Measurements from ENCODE around the gene C1QL4. TPM values are rescaled to one million over a fixed set of nuclear protein-coding genes. Genes with fewer than 3 reads are reported as not detected.

Gene C1QL4
- polyA plus RNA-seq, 2 of the 4 experiments (the other 2 are of a cell fraction): 1.5 to 2.8 TPM

DNA sequence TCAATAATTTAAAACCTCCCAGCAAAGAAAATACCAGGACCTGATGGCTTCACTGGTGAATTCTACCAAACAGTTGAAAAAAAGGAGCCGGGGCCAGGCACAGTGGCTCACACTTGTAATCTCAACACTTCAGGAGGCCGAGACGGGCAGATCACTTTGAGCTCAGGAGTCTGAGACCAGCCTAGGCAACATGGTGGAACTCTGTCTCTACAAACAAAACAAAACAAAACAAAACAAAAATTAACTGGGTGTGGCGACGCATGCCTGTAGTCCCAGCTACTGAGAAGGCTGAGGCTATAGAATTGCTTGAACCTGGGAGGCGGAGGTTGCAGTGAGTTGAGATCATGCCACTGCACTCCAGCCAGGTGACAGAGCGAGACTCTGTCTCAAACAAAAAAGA is 27.6 kb downstream of the C1QL4 start (continued):
- TF ChIP-seq NR3C1 (IDR thresholded peaks at IDR 0.05): no peak
- no peak for TF ChIP-seq EP300 (IDR thresholded peaks at IDR 0.05)

DNA sequence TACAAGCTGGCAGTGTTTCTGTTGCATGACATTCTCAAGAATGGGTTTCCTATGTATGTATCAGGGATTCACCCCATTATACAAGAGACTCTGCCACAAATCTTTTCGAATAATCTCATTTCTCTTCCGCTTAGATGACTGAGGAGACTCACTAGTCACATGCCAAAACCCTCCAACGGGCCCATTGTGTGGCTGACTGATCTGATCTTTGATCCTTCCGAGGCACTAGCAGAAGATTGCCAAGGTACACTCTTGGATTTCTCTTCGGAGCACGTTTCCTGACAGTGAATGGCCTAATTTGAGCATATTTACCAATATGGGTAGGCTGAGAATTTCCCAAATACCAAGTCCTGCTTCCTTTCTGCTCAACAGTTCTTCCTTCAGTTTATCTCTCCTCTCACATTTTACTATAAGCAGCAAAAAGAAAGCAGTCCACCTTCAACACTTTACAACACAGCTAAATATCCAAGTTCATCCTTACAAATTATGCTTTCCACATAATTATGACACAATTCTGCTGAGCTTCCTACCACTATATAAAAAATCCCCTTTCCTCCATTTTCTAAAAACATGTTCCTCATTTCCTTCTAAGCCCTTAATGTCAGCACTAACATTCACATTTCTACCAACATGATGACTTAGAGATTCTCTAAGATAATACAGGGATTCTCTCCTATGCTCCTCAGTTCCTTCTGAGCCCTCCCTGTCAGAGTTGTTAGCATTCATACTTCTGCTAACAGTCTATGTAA is 31.1 kb downstream of the C1QL4 start:
- Histone ChIP-seq H3K27ac (no peak overlapping the region), H3K4me2 (no peak overlapping the region), H3K9me3 (no peaks in the 10 kb centered on the region), H3K4me3 (no peak overlapping the region), H3K4me1 (0 out of 3 replicates have a peak, but pooled peaks cover 3% of the 10 kb centered on the region)
- FAIRE-seq: no peak
- DNase-seq (ENCODE audit: low read depth in 1 of 2, low spot score in 1 of 2): no peak
- POLR2A ChIA-PET: no interaction called here
- no peak for ATAC-seq
- TF ChIP-seq MAZ (IDR thresholded peaks at IDR 0.05; ENCODE audit: borderline replicate concordance, low read depth, low read length): no peak
- CTCF ChIA-PET: interaction anchor here (0.6 to 6.3 kb wide), 5 partner anchors 18 to 261 kb away, joined by 3 to 35 read pairs (median 6); no protein-coding TSS in a partner anchor
- 59% methylated on average over 6 of the region's 6 CpGs for WGBS (ENCODE audit: missing lambda C conversion rate)

DNA sequence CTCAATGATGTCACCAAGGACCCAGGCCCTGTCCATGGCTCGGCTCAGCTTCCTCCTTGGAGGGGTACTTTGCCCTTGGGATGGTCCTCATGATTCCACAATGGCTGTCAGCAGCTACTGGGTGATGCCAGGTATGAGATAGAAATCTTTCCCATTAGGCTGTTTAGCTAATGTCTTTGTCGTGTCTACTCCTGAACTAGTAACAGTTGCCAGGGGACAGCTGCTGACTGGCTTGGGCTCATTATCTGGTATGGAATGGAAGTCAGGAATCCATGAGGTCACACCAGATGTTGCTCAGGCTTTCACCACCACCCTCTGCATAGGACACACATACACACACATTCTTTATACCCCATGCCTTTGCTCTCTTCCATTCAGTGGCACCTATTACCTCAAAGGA is 32.8 kb downstream of the C1QL4 start:
- no peak for FAIRE-seq
- ChIA-PET CTCF (interaction anchor here (0.8 to 6.3 kb wide), 11 partner anchors 8 to 276 kb away, joined by 3 to 35 read pairs (median 3); no protein-coding TSS in a partner anchor), POLR2A (no interaction called here)

DNA sequence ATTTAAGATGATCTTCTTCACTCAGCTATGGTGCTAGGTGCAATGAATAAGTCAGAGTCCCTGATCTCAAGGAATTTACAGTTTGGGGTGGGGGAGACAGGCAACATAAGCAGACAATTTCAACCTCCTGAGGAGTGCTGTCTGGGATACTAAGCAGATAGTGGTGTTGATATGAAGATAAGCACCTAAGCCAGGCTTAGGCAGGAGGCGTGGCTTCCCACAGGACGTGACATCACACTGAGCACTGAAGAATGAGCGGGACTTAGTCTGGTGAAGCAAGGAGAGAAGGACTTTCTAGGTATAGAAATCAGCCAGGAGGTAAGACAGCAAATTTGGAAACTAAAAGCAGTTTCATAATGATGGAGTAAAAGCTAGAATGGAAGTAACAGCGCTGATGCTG is 35.2 kb downstream of the C1QL4 start:
- Histone ChIP-seq H3K27ac (no peak overlapping the region), H3K4me2 (no peak overlapping the region), H3K4me3 (no peak overlapping the region), H3K4me1 (peaks cover 10% of the 10 kb centered on the region; the same call in 2 of the 3 replicates), H3K9me3 (no peaks in the 10 kb centered on the region)
- no peak for FAIRE-seq
- no peak for DNase-seq (ENCODE audit: low read depth in 1 of 2, low spot score in 1 of 2)
- ATAC-seq: no peak
- CTCF ChIA-PET: interaction anchor here (0.6 to 6.3 kb wide), 6 partner anchors 10 to 253 kb away, joined by 3 to 35 read pairs (median 4); no protein-coding TSS in a partner anchor
- POLR2A ChIA-PET: no interaction called here
- 75% methylated on average over 4 of the region's 4 CpGs for WGBS (ENCODE audit: missing lambda C conversion rate)
- TF ChIP-seq, protein P1, sequence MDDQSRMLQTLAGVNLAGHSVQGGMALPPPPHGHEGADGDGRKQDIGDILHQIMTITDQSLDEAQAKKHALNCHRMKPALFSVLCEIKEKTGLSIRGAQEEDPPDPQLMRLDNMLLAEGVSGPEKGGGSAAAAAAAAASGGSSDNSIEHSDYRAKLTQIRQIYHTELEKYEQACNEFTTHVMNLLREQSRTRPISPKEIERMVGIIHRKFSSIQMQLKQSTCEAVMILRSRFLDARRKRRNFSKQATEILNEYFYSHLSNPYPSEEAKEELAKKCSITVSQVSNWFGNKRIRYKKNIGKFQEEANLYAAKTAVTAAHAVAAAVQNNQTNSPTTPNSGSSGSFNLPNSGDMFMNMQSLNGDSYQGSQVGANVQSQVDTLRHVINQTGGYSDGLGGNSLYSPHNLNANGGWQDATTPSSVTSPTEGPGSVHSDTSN (IDR thresholded peaks at IDR 0.05): no peak
- TF ChIP-seq, protein P2, sequence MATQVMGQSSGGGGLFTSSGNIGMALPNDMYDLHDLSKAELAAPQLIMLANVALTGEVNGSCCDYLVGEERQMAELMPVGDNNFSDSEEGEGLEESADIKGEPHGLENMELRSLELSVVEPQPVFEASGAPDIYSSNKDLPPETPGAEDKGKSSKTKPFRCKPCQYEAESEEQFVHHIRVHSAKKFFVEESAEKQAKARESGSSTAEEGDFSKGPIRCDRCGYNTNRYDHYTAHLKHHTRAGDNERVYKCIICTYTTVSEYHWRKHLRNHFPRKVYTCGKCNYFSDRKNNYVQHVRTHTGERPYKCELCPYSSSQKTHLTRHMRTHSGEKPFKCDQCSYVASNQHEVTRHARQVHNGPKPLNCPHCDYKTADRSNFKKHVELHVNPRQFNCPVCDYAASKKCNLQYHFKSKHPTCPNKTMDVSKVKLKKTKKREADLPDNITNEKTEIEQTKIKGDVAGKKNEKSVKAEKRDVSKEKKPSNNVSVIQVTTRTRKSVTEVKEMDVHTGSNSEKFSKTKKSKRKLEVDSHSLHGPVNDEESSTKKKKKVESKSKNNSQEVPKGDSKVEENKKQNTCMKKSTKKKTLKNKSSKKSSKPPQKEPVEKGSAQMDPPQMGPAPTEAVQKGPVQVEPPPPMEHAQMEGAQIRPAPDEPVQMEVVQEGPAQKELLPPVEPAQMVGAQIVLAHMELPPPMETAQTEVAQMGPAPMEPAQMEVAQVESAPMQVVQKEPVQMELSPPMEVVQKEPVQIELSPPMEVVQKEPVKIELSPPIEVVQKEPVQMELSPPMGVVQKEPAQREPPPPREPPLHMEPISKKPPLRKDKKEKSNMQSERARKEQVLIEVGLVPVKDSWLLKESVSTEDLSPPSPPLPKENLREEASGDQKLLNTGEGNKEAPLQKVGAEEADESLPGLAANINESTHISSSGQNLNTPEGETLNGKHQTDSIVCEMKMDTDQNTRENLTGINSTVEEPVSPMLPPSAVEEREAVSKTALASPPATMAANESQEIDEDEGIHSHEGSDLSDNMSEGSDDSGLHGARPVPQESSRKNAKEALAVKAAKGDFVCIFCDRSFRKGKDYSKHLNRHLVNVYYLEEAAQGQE (IDR thresholded peaks at IDR 0.05): no peak
- TF ChIP-seq, protein P3, sequence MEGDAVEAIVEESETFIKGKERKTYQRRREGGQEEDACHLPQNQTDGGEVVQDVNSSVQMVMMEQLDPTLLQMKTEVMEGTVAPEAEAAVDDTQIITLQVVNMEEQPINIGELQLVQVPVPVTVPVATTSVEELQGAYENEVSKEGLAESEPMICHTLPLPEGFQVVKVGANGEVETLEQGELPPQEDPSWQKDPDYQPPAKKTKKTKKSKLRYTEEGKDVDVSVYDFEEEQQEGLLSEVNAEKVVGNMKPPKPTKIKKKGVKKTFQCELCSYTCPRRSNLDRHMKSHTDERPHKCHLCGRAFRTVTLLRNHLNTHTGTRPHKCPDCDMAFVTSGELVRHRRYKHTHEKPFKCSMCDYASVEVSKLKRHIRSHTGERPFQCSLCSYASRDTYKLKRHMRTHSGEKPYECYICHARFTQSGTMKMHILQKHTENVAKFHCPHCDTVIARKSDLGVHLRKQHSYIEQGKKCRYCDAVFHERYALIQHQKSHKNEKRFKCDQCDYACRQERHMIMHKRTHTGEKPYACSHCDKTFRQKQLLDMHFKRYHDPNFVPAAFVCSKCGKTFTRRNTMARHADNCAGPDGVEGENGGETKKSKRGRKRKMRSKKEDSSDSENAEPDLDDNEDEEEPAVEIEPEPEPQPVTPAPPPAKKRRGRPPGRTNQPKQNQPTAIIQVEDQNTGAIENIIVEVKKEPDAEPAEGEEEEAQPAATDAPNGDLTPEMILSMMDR (IDR thresholded peaks at IDR 0.05): no peak

More for the DNA sequence above, 32.8 kb downstream of the C1QL4 start:
- ATAC-seq (peak in 1 of 2 experiments; percentile 37; a peak in 2 of 6 replicates), DNase-seq (ENCODE audit: low read depth in 1 of 2, low spot score in 1 of 2) (no peak)
- no peak for TF ChIP-seq GATA3 (IDR thresholded peaks at IDR 0.05; ENCODE audit: borderline replicate concordance)
- no peak for TF ChIP-seq SREBF2 (IDR thresholded peaks at IDR 0.05)
- no peak for TF ChIP-seq ZNF302 (CRISPR knock-in tag; IDR thresholded peaks at IDR 0.05)
- TF ChIP-seq, protein P3 (IDR thresholded peaks at IDR 0.05): no peak
- no peak for TF ChIP-seq EHMT2 (IDR thresholded peaks at IDR 0.05; ENCODE audit: low read depth)
- TF ChIP-seq, protein P1 (IDR thresholded peaks at IDR 0.05): no peak
- TF ChIP-seq, protein P4, sequence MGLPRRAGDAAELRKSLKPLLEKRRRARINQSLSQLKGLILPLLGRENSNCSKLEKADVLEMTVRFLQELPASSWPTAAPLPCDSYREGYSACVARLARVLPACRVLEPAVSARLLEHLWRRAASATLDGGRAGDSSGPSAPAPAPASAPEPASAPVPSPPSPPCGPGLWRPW (IDR thresholded peaks at IDR 0.05): no peak
- no peak for TF ChIP-seq EHF (CRISPR knock-in tag; IDR thresholded peaks at IDR 0.05)
- no peak for TF ChIP-seq POLR2A (IDR thresholded peaks at IDR 0.05; ENCODE audit: low read length)
- no peak for TF ChIP-seq TP53 (CRISPR knock-in tag; IDR thresholded peaks at IDR 0.05)
- TF ChIP-seq, protein P5, sequence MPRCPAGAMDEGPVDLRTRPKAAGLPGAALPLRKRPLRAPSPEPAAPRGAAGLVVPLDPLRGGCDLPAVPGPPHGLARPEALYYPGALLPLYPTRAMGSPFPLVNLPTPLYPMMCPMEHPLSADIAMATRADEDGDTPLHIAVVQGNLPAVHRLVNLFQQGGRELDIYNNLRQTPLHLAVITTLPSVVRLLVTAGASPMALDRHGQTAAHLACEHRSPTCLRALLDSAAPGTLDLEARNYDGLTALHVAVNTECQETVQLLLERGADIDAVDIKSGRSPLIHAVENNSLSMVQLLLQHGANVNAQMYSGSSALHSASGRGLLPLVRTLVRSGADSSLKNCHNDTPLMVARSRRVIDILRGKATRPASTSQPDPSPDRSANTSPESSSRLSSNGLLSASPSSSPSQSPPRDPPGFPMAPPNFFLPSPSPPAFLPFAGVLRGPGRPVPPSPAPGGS (IDR thresholded peaks at IDR 0.05): no peak
- TF ChIP-seq JUN (IDR thresholded peaks at IDR 0.05): no peak
- no peak for TF ChIP-seq MAZ (IDR thresholded peaks at IDR 0.05; ENCODE audit: borderline replicate concordance, low read depth, low read length)
- TF ChIP-seq RAD21 (conservative IDR thresholded peaks at IDR 0.05 in 1 of 2, IDR thresholded peaks at IDR 0.05 in 1 of 2): no peak
- H3K27ac ChIP-seq: no peak overlapping the region
- H3K4me1 ChIP-seq: no peaks in the 10 kb centered on the region
- no peaks in the 10 kb centered on the region for H3K9me3 ChIP-seq
- no peak overlapping the region for H3K4me3 ChIP-seq
- 75% methylated on average over 2 of the region's 2 CpGs for WGBS (ENCODE audit: missing lambda C conversion rate)
- H3K4me2 ChIP-seq: no peak overlapping the region
